Activated CD4-positive, CD25-positive, alpha-beta regulatory T cell treated with anti-CD3 and anti-CD28 coated beads, Interleukin-2, amount 50 U/mL, for 24 hours (primary cell): ENCODE results near the gene FBXO38.

Experiments used
- ATAC-seq, 2 donors: fragments of 150-1000 bp; cut with Tn5 transposase; one replicate each; pipeline ENCODE4 v1.10.0; 2021; ENCODE audit warnings: mild to moderate bottlenecking in 1 of 2, moderate library complexity in 1 of 2

The FBXO38 gene

DNA sequence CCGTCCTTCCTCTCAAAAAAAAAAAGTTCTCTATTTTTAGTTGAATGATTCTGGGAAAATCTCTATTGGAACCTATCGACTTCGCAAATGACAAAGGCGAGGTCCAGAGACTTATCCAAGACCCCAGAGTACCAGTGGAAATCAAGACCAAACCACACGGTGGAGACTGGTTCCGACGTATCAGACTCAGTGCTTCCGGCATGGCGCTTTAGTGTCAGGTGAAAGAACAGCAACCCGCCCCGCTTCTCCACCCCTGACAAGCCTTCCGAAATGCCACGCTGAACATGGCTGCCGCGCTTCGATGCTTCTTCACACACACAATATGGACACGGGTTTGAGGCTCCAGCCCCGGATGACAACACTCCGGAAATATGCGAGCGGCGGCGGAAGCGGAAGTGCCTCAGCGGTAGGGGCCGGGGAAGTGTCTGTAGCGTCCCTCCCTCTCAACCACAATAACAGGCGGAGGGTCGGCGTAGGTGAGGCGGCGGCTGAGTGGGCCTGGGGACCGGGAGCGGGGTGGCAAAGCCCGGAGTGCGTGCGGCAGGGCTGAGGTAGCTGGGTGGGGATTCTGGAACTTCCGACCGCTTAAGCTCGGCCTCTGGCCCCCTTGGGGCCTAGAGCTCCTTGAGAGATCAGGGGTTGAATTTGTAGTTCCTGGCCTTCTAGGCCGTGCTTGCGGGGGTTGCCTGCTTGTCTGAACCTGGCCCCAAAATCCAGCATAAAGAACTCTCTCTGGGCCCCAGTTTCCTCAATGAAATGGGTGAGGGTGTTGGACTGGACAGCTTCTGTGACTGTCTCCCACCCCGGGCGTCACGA lies at the start of gene FBXO38:
FBXO38 (plus strand) TSS at position 395 of the 816 bp plus-strand sequence. CDS start 10,819 bp downstream, outside the sequence.
- ATAC-seq: peak; percentile 96 to 98

GRCh38 chr5:148335259-148335658 lies 48.5 kb upstream of the FBXO38 start, which contains the start of gene SPINK9:
Gene SPINK9 (plus strand): TSS chr5:148335559. CDS start chr5:148335614, 55 bp downstream.
- ATAC-seq: no peak

DNA sequence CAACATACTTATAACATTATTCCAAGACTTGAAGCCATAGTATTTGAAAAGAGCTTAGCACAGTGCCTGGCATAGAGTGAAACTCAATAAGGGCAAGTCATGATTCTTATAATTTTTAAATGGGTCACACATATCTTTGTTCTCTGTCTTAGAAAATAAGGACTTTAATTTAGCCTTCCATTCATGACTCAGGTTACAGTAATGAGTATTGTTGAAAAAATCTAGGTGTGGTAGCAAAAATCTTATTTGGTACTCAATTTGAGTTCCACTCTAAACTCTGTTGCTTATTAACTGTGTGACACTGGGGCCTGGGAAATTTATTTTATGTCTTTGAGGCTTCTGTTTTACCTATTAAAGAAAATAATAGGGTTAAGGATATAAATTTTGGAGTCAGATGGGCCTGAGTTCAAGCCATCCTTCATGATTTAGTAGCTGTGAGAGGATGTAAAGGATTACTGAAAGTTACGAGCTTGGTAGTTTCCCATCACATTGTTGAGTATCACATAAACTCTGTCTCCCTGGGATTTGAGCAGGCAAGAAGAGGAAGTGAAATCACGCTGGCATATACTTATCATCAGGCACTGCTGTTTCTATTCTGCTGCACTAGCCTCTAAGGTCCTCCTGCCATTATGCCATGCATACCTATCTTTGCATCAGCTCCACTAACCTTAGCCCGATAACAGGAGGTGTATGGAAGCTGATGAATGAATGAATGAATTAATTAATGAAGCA lies 46.9 kb upstream of the FBXO38 start:
- no peak for ATAC-seq

GRCh38 chr5:148342371-148343045 lies 41.2 kb upstream of the FBXO38 start:
- ATAC-seq: no peak

DNA sequence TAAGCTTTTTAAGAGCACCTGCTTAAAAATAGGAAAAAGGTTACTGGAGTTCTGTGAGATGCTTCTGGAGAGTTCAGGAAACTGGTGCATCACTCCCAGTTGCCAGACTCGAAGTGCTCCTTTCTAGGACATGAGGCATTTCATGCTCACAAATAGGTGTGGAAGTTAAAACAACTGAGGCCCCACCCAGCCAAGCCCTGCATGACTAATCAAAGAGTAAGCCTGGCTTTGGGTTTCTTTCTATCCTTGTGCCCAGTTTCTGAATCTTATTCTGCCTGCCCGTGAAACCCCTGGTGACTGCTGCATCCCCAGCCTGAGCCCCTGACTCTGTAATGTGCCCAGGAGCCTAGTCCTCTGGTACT lies 40.7 kb upstream of the FBXO38 start:
- no peak for ATAC-seq

GRCh38 chr5:148343603-148344487 lies 39.9 kb upstream of the FBXO38 start:
- ATAC-seq: no peak

- no peak for ATAC-seq
These were observed 36.1 kb upstream of the FBXO38 start for GRCh38 chr5:148347706-148348105.

DNA sequence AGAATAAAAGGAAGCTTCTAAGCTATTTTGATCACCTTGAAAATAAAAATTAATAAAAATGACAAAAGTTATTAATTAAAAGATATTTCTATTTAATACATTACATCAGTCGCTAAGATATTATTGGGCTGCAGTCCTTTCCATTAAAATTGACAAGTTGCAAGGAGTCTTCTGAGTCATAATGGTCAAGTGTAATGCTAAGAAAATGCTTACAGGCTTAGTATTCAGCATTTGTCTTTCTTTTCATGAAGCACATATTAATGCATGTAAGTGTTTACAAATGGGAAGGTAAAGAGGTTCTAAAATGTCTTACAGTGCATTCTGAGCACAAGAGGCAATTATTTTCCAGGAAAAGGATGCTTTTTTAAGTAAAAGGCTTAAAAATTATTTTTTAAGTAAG lies 31.1 kb upstream of the FBXO38 start:
- no peak for ATAC-seq

DNA sequence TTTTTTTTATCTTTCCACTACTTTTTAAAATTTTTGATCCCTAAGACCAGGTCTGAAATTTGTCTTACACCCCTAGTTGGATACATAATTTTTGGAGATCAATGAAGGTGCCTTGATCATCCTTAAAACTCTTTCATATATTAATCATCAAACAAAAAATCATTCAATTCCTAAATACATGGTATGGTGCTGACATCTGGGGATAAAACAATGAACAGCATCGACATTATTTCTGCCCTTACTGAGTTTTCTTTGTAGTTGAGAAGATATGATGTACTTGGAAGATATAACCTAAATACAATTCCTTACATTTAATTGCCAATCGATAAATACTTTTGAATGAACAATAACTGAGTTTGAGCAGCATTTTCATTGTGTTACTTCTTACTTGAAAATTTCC lies 30.1 kb upstream of the FBXO38 start:
- ATAC-seq: no peak

DNA sequence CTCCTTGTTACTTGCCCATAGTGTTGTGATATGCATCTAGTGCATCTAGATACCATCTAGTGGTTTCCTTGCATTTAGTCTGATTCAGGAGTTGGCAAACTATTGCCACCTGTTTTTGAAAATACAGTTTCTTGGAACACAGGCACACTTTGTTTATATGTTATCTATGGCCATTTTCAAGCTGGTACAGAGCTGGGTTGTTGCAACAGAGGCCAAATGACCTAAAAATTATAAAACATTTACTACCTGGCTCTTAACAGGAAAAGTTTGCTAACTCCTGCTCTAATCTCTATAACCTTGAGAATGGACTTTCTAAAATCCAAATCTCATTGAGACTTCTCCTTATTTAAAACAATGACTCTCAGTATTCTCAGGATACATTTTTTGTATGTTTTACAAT lies 19.4 kb upstream of the FBXO38 start:
- ATAC-seq: no peak

DNA sequence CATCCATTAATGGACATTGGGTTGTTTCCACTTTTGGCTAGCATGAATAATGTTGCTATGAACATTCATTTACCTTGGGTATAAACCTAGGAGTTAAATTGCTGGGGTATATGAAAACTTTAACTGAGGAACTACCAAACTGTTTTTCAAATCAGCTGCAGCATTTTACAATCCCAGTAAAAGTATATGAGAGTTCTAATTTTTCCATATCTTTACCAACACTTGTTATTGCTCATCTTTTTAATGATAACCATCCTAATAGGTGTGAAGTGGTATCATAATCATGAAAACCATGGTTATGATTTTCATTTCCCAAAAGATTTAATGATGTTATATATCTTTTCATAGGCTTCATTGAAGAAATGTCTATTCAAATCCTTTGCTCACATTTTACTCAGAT lies 15.5 kb upstream of the FBXO38 start:
- no peak for ATAC-seq

DNA sequence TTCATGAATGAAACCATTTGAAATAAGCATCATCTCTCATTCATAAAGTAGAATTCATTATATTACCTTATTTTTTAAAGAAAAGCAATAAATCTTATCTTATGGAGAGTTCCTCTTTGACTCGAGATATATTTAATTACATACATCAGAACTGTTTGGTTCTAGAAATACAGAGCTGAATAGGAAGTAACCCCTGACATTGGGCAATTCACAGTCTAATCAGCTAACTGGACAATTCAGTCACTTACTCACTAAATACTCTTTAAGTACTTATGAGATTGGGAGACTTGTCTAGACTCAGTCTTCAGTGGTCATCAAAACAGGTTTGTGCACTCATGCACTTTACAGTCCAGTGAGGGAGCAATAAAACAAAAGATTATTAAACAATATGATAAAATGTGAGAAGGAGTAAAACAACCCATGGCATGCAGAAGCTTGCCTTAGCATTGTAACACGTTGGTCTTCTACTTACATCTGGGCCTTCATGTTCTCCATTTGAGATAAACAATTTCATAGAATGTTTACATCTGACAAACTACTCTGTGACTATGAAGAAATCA lies 11.5 kb upstream of the FBXO38 start:
- ATAC-seq: no peak

GRCh38 chr5:148372893-148373292 lies 10.9 kb upstream of the FBXO38 start:
- ATAC-seq: no peak

- no peak for ATAC-seq
These were observed 8.9 kb upstream of the FBXO38 start for GRCh38 chr5:148374690-148375360.

GRCh38 chr5:148376198-148376597 lies 7.6 kb upstream of the FBXO38 start:
- no peak for ATAC-seq

GRCh38 chr5:148378670-148379069 lies 5.1 kb upstream of the FBXO38 start:
- no peak for ATAC-seq

- no peak for ATAC-seq
These were observed 4.4 kb upstream of the FBXO38 start for GRCh38 chr5:148379340-148379739.

- ATAC-seq: no peak
These were observed 1.9 kb upstream of the FBXO38 start for GRCh38 chr5:148381906-148382305.

GRCh38 chr5:148382961-148383360 lies 797 bp upstream of the FBXO38 start:
- ATAC-seq: no peak

- ATAC-seq: no peak
These were observed 601 bp downstream of the FBXO38 start for GRCh38 chr5:148384380-148384737.

DNA sequence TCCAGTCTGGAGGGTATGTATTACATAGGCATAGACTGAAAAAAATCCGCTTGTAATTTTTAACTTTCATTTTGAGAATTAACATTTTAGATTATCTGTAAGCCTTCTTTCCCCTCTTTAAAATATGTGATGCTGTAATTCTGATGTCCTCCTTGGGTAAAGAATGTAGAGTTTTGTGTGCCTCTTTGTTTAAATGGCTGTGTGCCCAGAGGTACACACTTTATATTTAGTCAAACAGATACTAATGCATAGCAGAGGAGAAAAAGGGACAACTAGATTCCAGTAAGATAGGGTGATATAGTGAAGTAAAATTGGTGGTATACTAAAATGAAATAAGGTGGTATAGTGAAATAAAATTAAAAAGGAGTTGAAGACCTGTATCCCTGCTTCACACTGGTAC lies 1.3 kb downstream of the FBXO38 start:
- no peak for ATAC-seq

- no peak for ATAC-seq
These were observed 2.3 kb downstream of the FBXO38 start for GRCh38 chr5:148386041-148386440.
